Endothelial cell of umbilical vein (primary cell): Measurements from ENCODE around the gene TPST1.

Experiments used
- EZH2 ChIP-seq: IDR thresholded peaks from 2 replicates; pipeline ENCODE4 v1.6.1; 2012; ENCODE audit warnings: borderline replicate concordance, low read depth, mild to moderate bottlenecking, moderate library complexity, low read length, inconsistent platforms; ENCODE audit not compliant: severe bottlenecking
- FOS ChIP-seq: IDR thresholded peaks from 2 replicates; pipeline ENCODE4 v1.6.1; 2011; ENCODE audit warnings: mild to moderate bottlenecking, low read length, moderate library complexity, borderline replicate concordance; ENCODE audit not compliant: insufficient read depth
- GATA2 ChIP-seq: IDR thresholded peaks from 2 replicates; pipeline ENCODE4 v1.7.0; 2011; ENCODE audit warnings: low read depth, mild to moderate bottlenecking, moderate library complexity, mixed read lengths, low read length; ENCODE audit not compliant: insufficient read length, insufficient read depth
- JUN ChIP-seq: IDR thresholded peaks from 2 replicates; pipeline ENCODE4 v1.6.1; 2011; ENCODE audit warnings: borderline replicate concordance, low read depth; ENCODE audit not compliant: insufficient read length, insufficient read depth
- MYC ChIP-seq: IDR thresholded peaks from one replicate; pipeline ENCODE4 v1.6.1; 2011; ENCODE audit warnings: mild to moderate bottlenecking, low read depth, low read length
- POLR2A ChIP-seq: IDR thresholded peaks from 2 replicates; pipeline ENCODE4 v1.6.1; 2012; ENCODE audit warnings: low read depth, mild to moderate bottlenecking, control low read depth, low read length
- POLR2AphosphoS5 ChIP-seq: IDR thresholded peaks from 2 replicates; pipeline ENCODE4 v1.6.1; 2012; ENCODE audit warnings: low read depth, mild to moderate bottlenecking, control low read depth, low read length, moderate library complexity; ENCODE audit not compliant: insufficient read depth
- TF ChIP-seq, protein P1 (sequence below), 2 donors: IDR thresholded peaks; 1 replicate in 1 of 2; 2 replicates in 1 of 2; pipeline ENCODE4 v1.5.1; 2011; ENCODE audit warnings: low read length in 2 of 2, mild to moderate bottlenecking in 2 of 2, moderate library complexity in 2 of 2, control low read depth in 1 of 2, inconsistent platforms in 1 of 2, low read depth in 1 of 2; ENCODE audit not compliant: insufficient read depth in 1 of 2; ENCODE audit errors: extremely low read depth in 1 of 2
- TF ChIP-seq, protein P2 (sequence below): IDR thresholded peaks from 2 replicates; pipeline ENCODE4 v1.6.1; 2011; ENCODE audit not compliant: insufficient read depth, insufficient read length

DNA sequence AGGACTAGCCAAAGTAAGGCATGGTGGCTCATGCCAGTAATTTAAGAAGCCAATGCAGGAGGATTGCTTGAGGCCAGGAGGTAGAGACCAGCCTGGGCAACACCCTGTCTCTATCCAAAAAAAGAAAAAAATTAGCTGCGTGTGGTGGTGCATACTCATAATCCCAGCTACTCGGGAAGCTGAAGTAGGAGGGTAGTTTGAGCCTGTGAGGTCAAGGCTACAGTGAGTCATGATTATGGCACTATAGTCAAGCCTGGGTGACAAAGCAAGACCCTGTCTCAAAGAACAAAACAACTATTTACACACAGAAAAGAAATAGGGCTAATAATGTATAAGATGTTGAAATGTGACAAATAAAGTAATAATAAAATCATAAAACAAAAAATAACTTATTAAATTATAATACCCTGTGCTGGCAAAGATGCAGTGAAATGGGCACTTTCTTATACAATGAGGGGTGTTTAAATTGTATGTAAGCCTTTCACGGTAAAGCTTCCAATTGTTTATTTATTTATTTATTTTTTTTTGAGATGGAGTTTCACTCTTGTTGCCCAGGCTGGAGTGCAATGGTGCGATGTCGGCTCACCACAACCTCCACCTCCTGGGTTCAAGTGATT is 175.2 kb downstream of the TPST1 start:
- TF ChIP-seq, protein P1, sequence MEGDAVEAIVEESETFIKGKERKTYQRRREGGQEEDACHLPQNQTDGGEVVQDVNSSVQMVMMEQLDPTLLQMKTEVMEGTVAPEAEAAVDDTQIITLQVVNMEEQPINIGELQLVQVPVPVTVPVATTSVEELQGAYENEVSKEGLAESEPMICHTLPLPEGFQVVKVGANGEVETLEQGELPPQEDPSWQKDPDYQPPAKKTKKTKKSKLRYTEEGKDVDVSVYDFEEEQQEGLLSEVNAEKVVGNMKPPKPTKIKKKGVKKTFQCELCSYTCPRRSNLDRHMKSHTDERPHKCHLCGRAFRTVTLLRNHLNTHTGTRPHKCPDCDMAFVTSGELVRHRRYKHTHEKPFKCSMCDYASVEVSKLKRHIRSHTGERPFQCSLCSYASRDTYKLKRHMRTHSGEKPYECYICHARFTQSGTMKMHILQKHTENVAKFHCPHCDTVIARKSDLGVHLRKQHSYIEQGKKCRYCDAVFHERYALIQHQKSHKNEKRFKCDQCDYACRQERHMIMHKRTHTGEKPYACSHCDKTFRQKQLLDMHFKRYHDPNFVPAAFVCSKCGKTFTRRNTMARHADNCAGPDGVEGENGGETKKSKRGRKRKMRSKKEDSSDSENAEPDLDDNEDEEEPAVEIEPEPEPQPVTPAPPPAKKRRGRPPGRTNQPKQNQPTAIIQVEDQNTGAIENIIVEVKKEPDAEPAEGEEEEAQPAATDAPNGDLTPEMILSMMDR (IDR thresholded peaks at IDR 0.05; ENCODE audit: extremely low read depth in 1 of 2, insufficient read depth in 1 of 2, low read depth in 1 of 2, low read length in 2 of 2) = no peak
- TF ChIP-seq EZH2 (no peak), POLR2A (no peak), POLR2AphosphoS5 (no peak), MYC (no peak), GATA2 (no peak), FOS (peak; percentile 51), JUN (no peak)
- TF ChIP-seq, protein P2, sequence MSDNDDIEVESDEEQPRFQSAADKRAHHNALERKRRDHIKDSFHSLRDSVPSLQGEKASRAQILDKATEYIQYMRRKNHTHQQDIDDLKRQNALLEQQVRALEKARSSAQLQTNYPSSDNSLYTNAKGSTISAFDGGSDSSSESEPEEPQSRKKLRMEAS = no peak
